D721Med (cell line): Measurements from ENCODE around the gene PITPNB.

Source experiments
- DNase-seq: peaks from one replicate; pipeline ENCODE4 v3.0.0; 2011; ENCODE audit warnings: low spot score; ENCODE audit not compliant: insufficient read length
- FAIRE-seq: peaks from 2 replicates; lab custom pipeline; 2011; peaks lifted over from hg19 to GRCh38; lab: Jason Lieb, UNC
- CTCF ChIP-seq: IDR thresholded peaks from 2 replicates; pipeline ENCODE4 v1.5.1; 2012; ENCODE audit warnings: mild to moderate bottlenecking, control low read depth; ENCODE audit not compliant: insufficient read depth; ENCODE audit errors: missing control alignments

The PITPNB gene

GRCh38 chr22:27906241-27906640, 12.8 kb downstream of the PITPNB start:
- no peak for FAIRE-seq
- DNase-seq = no peak
- TF ChIP-seq CTCF = no peak

- FAIRE-seq = no peak
- DNase-seq = no peak
These were observed 13.4 kb downstream of the PITPNB start for GRCh38 chr22:27905653-27906052.

DNA sequence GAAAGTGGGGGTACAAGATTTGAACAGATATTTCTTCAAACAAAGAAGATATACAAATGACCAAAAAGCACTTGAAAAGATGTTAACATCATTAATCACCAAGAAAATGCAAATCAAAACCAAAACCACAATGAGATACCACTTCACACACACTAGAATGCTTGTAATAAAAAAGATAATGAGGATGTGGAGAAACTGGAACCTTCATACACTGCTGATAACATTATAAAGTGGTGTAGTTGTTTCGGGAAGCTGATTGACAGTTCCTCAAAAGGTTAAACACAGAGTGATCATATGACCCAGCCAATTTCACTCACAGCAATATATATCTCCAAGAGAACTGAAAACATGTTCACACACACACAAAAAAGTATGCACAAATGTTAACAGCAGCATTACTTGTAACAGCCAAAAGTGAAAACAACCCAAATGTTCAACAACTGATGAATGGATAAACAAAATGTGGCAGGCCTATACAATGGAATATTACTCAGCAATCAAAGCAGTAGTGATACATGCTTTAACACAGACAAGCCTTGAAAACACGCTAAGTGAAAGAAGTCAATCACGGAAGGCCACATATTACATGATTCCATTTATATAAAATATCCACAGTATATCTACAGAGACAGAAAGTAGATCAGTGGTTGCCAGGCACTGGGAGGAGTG, 15.1 kb downstream of the PITPNB start:
- DNase-seq = no peak
- no peak for FAIRE-seq
- no peak for TF ChIP-seq CTCF

More at GRCh38 chr22:27905653-27906052, 13.4 kb downstream of the PITPNB start:
- TF ChIP-seq CTCF = no peak

- FAIRE-seq (no peak), DNase-seq (no peak)
- TF ChIP-seq CTCF = no peak
These were observed 18.9 kb downstream of the PITPNB start for GRCh38 chr22:27900153-27900552.

DNA sequence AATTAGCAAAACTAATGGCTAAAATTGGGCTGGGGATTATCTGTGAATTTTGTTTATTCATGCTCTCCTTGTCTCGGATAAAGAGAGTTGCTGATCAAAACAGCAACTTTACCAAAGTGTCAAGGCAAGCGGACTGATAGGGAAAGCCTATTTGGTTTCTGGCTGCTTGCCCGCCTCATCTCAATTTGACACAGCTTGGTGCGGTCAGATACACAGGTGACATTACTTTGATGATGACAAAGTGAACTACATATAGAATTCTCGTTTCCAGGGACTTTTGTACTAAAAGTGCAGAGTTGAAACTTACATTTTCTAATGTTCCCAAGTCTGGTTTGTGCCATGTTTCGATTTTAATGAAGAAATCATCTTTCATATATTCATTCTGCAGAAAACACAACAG, 22.8 kb downstream of the PITPNB start:
- DNase-seq = no peak
- no peak for TF ChIP-seq CTCF
- FAIRE-seq = no peak

- no peak for TF ChIP-seq CTCF
- no peak for DNase-seq
- FAIRE-seq = no peak
These were observed 23.5 kb downstream of the PITPNB start for GRCh38 chr22:27895600-27895999.

- FAIRE-seq (no peak), DNase-seq (no peak)
- no peak for TF ChIP-seq CTCF
These were observed 26.2 kb downstream of the PITPNB start for GRCh38 chr22:27892811-27893210.
